Heart right ventricle (tissue), 16 donors: ENCODE data around the gene RNF111. TPM values are rescaled to one million over a fixed set of nuclear protein-coding genes. Genes with fewer than 3 reads are reported as not detected.

ENCODE experiments used
- ATAC-seq, 8 donors: fragments of 200-7000 bp; cut with Tn5 transposase; one replicate each; pipeline ENCODE4 v1.9.1; 2020; ENCODE audit warnings: mild to moderate bottlenecking in 8 of 8, moderate library complexity in 8 of 8, moderate number of reproducible peaks in 1 of 8
- DNase-seq, 2 donors: peaks; one replicate each; pipeline ENCODE4 v3.0.0-alpha.2; 2020
- H3K27ac ChIP-seq, 10 donors: fragments of 200-600 bp; sonication (generic) in 2 of 10; one replicate each; pipeline versions ENCODE4 v1.5.0 to v1.8.0; 2020 to 2022; ENCODE audit warnings: mild to moderate bottlenecking in 3 of 10
- H3K27me3 ChIP-seq, 7 donors: fragments of 200-600 bp; one replicate each; pipeline ENCODE4 v1.8.0; 2021 to 2022; ENCODE audit warnings: mild to moderate bottlenecking in 2 of 7
- H3K36me3 ChIP-seq, 9 donors: fragments of 200-600 bp; sonication (generic) in 1 of 9; one replicate each; pipeline versions ENCODE4 v1.5.0 to v1.8.0; 2020 to 2022; ENCODE audit warnings: mild to moderate bottlenecking in 2 of 9
- H3K4me1 ChIP-seq, 9 donors: fragments of 200-600 bp; sonication (generic) in 1 of 9; one replicate each; pipeline versions ENCODE4 v1.5.0 to v1.8.0; 2020 to 2022; ENCODE audit warnings: mild to moderate bottlenecking in 4 of 9
- H3K4me3 ChIP-seq, 10 donors: fragments of 200-600 bp; sonication (generic) in 2 of 10; one replicate each; pipeline versions ENCODE4 v1.5.0 to v1.8.0; 2020 to 2022; ENCODE audit warnings: mild to moderate bottlenecking in 7 of 10, moderate library complexity in 2 of 10
- H3K9me3 ChIP-seq, 11 donors: fragments of 200-600 bp in 10 of 11; sonication (generic) in 2 of 11; one replicate each; pipeline versions ENCODE4 v1.5.0 to v1.8.0; 2013 to 2022; ENCODE audit warnings: mild to moderate bottlenecking in 2 of 11, control low read depth in 1 of 11, moderate library complexity in 1 of 11
- CTCF ChIP-seq, 9 donors: fragments of 200-600 bp; sonication (generic) in 2 of 9; IDR thresholded peaks; one replicate each; pipeline versions ENCODE4 v1.5.0 to v1.8.0; 2021 to 2022; ENCODE audit warnings: antibody characterized with exemption in 9 of 9, mild to moderate bottlenecking in 5 of 9, moderate library complexity in 1 of 9
- WGBS, 2 donors: extraction: QIAGEN DNeasy Blood & Tissue Kit; methylation state at CpG; one replicate each; pipeline ENCODE4 v1.1.7; 2013; ENCODE audit warnings: inconsistent platforms in 1 of 2; 5-methylcytosine and 5-hydroxymethylcytosine counted together
- intact Hi-C, 10 donors: fragments of 100-400 bp; cut with DNase I; formaldehyde crosslinking; loops; one replicate each; pipeline versions ENCODE4 v1.11.1 to v1.14.2; 2022
- polyA plus RNA-seq, 2 donors: library from polyadenylated mRNA; stranded (reverse); fragments of 200-250 nt; gene quantifications; one replicate each; pipeline ENCODE4 v1.2.3, GENCODE V29; 2013
- total RNA-seq, 10 donors: library from RNA; stranded (reverse); fragmentation: NEBNext Ultra II Directional in 3 of 10; extraction: Animal tissue kit (Norgen Biotek cat#: 25700) in 3 of 10; gene quantifications; one replicate each; pipeline versions ENCODE4 v1.2.1 to v1.2.4, GENCODE V29; 2021 to 2023
- donor health status: Arrhythmogenic right ventricular cardiomyopathy.
- donor health status: ischemic (EF 13 %, LVEDD 7.1; RV severe dilation, severe dysfunction).
- donor health status: healthy with polysubstance abuse.
- donor health status: DM: no; HTN: yes; CAD: no.
- donor health status: DM: no; HTN: no; CAD: no.
- donor health status: ischemic (EF 25% LVEDD 6.9; RV normal size, moderate dysfunction).
- donor health status: ischemic (EF 25% LVEDD 5.7; RV mildly dilated, moderate dysfunction).
- donor health status: healthy.
- donor health status: DM: yes; HTN: yes; CAD: no.
- donor health status: Ischemic cardiomyopathy.
- donor health status: ischemic (EF 35%, LVEDD 5.7; RV mildly dilated, moderate dysfunction).
- donor health status: nonischemic (EF 11% LVEDD 7.7; RV severe dilation, severe dysfunction).
- donor health status: DM: yes; HTN: yes; CAD: no.
- donor health status: PGD.
- donor health status: ischemic (EF 29% LVEDD 5.4; RV normal size, mild dysfunction).
- donor health status: nonischemic (EF 23%, LVEDD 6.1; RV moderate dilation, normal function).

Gene RNF111
- total and polyA plus RNA-seq, 12 donors = 6.0 to 28.7 (median 23.5) TPM

GRCh38 chr15:59105854-59106253 lies 118.4 kb downstream of the RNF111 start:
- ATAC-seq = no peak

GRCh38 chr15:59111251-59111650 lies 123.8 kb downstream of the RNF111 start:
- no peak for DNase-seq
- peaks cover 0 to 52% (median 0%) of the 10 kb centered on the region in 9 donors for H3K36me3 ChIP-seq
- no peak for ATAC-seq
- intact Hi-C loops = no loop called here
- no peaks in the 10 kb centered on the region for H3K27me3 ChIP-seq
- TF ChIP-seq CTCF (IDR thresholded peaks at IDR 0.05) = no peak
- H3K27ac ChIP-seq = no peak overlapping the region
- H3K4me3 ChIP-seq = no peak overlapping the region
- no peaks in the 10 kb centered on the region for H3K9me3 ChIP-seq
- no peaks in the 10 kb centered on the region for H3K4me1 ChIP-seq
- 87 to 91% methylated on average over 4 of the region's 4 CpGs for WGBS, 2 donors

More at GRCh38 chr15:59105854-59106253, 118.4 kb downstream of the RNF111 start:
- Histone ChIP-seq H3K4me1 (peaks cover 2 to 14% (median 7%) of the 10 kb centered on the region in 9 donors), H3K36me3 (peaks cover 0 to 19% (median 0%) of the 10 kb centered on the region in 9 donors), H3K27me3 (no peaks in the 10 kb centered on the region), H3K9me3 (no peaks in the 10 kb centered on the region), H3K27ac (no peak overlapping the region), H3K4me3 (peak overlapping the region in 2 of 10 donors; percentile 73 to 78)
- no peak for TF ChIP-seq CTCF (IDR thresholded peaks at IDR 0.05)
- intact Hi-C loops = loop anchor here in 2 of 10 donors (10.0 kb wide), 1 partner anchor 121 kb away; the partner anchor contains the start of gene RNF111 (in 2 of the 2)
- WGBS, 2 donors = 58 to 69% methylated on average over 2 of the region's 2 CpGs
- DNase-seq = no peak

- DNase-seq (no peak), ATAC-seq (no peak)
- TF ChIP-seq CTCF (IDR thresholded peaks at IDR 0.05) = no peak
- Histone ChIP-seq H3K27ac (no peak overlapping the region), H3K27me3 (no peaks in the 10 kb centered on the region), H3K9me3 (no peaks in the 10 kb centered on the region), H3K36me3 (peaks cover 0 to 72% (median 0%) of the 10 kb centered on the region in 9 donors), H3K4me1 (no peaks in the 10 kb centered on the region), H3K4me3 (no peak overlapping the region)
- intact Hi-C loops = no loop called here
- 80 to 88% methylated on average over 2 of the region's 2 CpGs for WGBS, 2 donors
Observed at GRCh38 chr15:59115047-59115446, 127.6 kb downstream of the RNF111 start.

- Histone ChIP-seq H3K36me3 (peaks cover 0 to 68% (median 0%) of the 10 kb centered on the region in 9 donors), H3K27ac (no peak overlapping the region), H3K4me1 (no peaks in the 10 kb centered on the region), H3K27me3 (no peaks in the 10 kb centered on the region), H3K4me3 (no peak overlapping the region), H3K9me3 (no peaks in the 10 kb centered on the region)
- ATAC-seq (no peak), DNase-seq (no peak)
- 91 to 98% methylated on average over 1 of the region's 1 CpG for WGBS, 2 donors
- no peak for TF ChIP-seq CTCF (IDR thresholded peaks at IDR 0.05)
- intact Hi-C loops = no loop called here
Observed at GRCh38 chr15:59116141-59116540, 128.7 kb downstream of the RNF111 start.
